Hematopoietic multipotent progenitor cell (in vitro differentiated cells): ENCODE measurements around the gene PCSK4. TPM values are rescaled to one million over a fixed set of nuclear protein-coding genes. Genes with fewer than 3 reads are reported as not detected.
"Not testable (repeated sequence)": the region's sequence is repeated elsewhere in the genome, so short reads cannot be mapped to it uniquely, and the experiment has no call there.

Source experiments
- DNase-seq, 3 donors: peaks; one replicate each; pipeline ENCODE4 v3.0.0-alpha.2; 2011 to 2015; ENCODE audit warnings: low read depth in 2 of 3, low spot score in 2 of 3
- total RNA-seq: library from RNA; depleted of rRNA; stranded (reverse); fragments of >200 nt; gene quantifications from one replicate; pipeline ENCODE4 v1.2.3, GENCODE V29; 2012

PCSK4 gene
- total RNA-seq, 1 donor: 11.6 TPM

DNA sequence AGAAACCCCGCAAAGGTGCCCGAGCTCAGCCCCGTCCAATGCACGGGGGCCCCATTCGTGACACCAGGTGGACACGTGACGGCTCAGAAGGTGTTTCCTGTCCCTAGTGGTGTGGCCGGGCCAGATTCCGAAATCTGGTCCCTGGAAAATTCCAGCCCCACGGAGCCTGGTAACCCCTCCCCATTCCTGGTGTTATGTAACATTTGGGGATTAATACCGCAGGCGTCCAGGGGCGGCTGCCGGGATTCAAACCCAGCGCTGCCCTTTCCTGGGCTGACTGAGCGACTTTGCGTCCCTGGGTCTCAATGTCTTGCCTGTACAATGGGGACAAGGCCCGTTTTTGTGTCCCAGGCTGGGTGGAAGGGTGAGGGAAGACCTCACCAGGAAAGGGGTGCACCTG lies 32.7 kb upstream of the PCSK4 start:
- DNase-seq: no peak

GRCh38 chr19:1522061-1522460 lies 31.9 kb upstream of the PCSK4 start:
- DNase-seq: no peak

DNA sequence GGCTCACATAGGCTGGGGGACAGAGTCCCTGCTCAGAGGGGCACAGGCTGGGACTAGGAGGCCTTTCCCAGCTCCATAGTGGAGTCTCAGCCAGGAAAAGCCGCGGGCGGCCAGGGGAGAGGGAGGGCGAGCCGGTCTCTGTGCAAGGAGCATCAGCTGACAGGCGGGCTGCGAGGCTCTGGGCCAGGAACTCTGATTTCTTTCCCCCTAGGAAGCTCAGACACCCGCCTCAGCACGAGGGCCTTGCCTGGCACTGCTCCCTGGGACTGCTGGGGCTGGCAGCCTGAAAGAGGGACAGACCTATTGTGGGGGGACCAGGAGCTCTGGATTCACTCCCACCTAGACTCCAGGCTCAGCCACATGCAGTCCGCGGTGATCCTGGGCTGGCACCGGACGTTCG lies 31.5 kb upstream of the PCSK4 start:
- DNase-seq: no peak

- no peak for DNase-seq
Measured at GRCh38 chr19:1520203-1520780, 30.1 kb upstream of the PCSK4 start.

DNA sequence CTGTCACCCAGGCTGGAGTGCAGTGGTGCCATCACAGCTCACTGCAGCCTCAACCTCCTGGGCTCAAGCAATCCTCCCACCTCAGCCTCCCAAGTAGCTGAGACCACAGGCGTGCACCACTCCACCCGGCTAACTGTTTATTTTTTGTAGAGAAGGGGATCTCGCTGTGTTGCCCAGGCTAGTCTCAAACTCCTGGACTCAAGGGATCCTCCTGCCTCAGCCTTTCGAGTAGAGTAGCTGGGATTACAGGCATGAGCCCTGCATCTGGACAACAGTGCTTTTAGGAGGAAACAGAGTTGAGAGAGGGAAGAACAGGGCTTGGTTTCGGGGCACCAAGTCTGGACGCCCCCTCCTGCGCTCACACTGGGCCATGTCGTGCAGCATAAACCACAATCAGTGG lies 29.7 kb upstream of the PCSK4 start:
- DNase-seq: not testable (repeated sequence)

DNA sequence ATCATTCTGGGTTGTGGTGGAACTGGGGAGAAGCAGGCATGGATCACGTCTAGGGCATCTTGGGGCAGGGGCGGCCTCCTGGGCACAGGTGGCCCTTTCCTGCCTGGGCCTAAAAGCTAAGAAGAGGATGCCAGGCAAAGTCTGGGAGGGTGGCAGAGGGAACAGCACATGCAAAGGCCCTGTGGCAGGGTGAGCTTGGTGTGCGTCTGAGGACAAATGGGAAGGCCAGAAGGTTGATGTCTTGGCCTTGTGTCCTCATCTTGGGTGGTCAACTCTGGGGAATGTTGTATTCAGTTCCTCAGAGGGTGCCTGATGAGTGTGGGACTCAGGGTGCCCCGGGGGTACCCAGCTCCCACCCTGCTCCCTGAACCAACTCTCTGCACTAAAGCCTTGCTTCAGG lies 28.3 kb upstream of the PCSK4 start:
- DNase-seq: no peak

DNA sequence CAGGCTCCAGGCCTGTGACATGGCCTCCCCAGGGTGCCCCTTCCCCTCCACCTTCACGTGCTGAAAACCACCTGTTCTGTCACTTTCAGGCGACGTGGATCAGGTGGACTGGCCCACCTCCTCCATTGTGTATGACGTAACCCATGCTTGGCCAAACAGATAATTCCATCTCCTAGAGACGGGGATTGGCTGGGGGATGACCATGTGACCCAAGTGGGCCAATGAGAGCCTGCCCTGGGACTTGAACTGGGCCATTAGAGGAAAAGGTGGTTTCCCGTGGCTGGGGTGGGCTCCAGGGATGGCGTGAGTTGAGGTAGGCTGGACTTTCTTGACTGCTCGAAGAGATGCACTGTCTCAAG lies 26.2 kb upstream of the PCSK4 start:
- no peak for DNase-seq

DNA sequence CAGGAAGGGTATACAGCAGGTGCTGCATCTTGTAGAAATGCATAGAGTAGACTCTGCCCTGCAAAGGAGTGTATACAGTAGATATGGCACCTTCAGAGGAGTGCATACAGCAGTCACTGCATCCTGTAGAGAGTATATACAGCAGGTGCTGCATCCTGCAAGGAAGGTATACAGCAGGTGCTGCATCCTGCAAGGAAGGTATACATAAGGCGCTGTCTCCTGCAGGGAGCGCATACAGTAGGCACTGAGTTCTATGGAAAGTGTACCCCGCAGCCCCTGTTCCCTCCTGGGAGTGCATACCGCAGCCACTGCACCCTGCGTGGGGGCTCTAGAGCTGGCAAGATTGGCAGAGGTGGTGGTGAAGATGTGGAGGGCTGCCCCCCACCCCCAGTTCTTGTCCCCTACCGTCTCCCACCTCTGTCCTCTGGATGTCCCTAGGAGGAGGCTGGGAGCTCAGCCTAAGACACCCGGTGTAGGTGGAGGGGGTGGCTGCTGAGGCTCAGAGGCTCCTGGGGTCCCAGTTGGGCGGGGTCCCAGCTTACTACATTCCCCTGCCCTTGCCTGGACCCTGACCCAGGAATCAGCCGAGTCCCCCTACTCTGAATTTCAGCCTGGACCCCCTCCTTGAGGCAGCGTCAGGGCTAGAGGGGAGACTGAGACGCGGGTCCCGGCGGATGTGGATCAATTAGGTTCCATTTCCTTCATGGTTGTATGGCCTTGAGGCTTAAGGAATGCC lies 25.0 kb upstream of the PCSK4 start:
- DNase-seq: no peak

GRCh38 chr19:1514295-1514661 lies 24.1 kb upstream of the PCSK4 start:
- no peak for DNase-seq

DNA sequence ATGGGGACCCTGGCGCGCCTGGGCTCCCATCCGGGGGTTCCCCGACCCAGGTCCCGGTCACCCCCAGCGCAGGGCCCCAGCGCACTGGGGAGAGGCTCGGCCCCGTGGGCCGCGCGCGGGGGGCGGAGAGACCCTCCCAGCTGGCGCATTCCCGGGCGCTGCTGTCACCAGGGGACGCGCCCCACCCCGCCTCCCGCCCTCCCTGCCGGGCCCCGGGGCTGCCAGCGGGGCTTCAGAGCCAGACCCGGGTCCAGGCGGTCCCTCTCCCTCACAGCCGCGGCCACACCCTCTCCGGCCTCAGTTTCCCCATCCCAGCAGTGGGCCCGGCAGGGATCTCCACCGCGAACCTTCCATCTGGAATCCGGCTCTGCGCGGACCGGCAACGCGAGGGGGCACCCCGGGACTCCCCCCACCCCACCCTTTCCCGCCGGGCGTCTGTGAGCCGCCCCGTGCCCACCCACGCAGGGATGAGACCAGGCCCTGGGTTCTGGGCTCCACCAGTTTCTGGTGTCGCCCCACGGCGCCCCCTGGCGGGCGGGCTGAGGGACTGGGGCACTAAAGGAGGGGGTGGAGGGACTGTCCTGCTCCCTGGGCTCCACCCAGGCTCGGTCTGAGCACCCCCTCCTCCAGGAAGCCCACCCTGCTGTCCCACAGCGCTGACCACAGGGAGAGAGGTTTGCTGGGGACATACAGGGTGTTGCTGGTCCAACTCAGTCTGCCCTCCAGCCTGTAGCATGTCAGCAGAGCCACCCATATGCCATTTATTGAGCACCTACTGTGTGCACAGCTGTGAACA lies 23.5 kb upstream of the PCSK4 start:
- DNase-seq: peak in 2 of 3 donors; percentile 56 to 65

GRCh38 chr19:1512671-1513498 lies 22.7 kb upstream of the PCSK4 start, which contains the start of gene ADAMTSL5:
Gene ADAMTSL5, minus strand, starts transcription at chr19:1513019. Its CDS starts 2,076 bp downstream, at chr19:1510943.
- DNase-seq: no peak

GRCh38 chr19:1511318-1512317 lies 21.5 kb upstream of the PCSK4 start:
- no peak for DNase-seq

- DNase-seq: no peak
Measured at GRCh38 chr19:1510807-1511206, 20.7 kb upstream of the PCSK4 start.

GRCh38 chr19:1510442-1510806 lies 20.3 kb upstream of the PCSK4 start:
- DNase-seq: no peak

GRCh38 chr19:1509602-1510441 lies 19.7 kb upstream of the PCSK4 start:
- DNase-seq: no peak

- no peak for DNase-seq
Measured at GRCh38 chr19:1508507-1508856, 18.3 kb upstream of the PCSK4 start.

GRCh38 chr19:1507763-1508506 lies 17.8 kb upstream of the PCSK4 start:
- peak; percentile 83 to 97 (median 95) for DNase-seq

GRCh38 chr19:1507192-1507660 lies 17.1 kb upstream of the PCSK4 start:
- DNase-seq: no peak
